Measurements from ENCODE around the gene SMARCD2.

The SMARCD2 gene

DNA sequence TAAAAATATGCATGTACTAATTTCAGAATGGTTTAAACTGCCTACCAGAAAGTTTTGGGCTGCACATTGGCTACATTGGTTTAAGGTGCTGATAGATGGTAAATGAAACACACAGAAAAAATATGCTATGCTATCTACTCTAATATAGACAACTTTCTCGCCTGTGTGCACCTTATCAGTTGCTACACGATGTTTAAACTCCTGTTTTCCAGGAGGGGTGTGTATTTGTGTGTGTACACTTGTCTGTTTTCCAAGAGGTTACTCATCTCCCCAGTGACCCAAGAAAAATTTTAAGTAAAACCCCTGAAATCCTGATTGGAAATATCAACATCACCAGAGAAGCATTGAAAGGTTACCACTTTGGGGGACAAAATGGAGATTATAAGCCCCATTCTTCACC lies 36.9 kb downstream of the SMARCD2 start:
- no peak for TF ChIP-seq RAD21 (IDR thresholded peaks at IDR 0.05; ENCODE audit: low read depth)
- no peak for TF ChIP-seq TAF1 (IDR thresholded peaks at IDR 0.05; ENCODE audit: low read depth)
- TF ChIP-seq, protein P1, sequence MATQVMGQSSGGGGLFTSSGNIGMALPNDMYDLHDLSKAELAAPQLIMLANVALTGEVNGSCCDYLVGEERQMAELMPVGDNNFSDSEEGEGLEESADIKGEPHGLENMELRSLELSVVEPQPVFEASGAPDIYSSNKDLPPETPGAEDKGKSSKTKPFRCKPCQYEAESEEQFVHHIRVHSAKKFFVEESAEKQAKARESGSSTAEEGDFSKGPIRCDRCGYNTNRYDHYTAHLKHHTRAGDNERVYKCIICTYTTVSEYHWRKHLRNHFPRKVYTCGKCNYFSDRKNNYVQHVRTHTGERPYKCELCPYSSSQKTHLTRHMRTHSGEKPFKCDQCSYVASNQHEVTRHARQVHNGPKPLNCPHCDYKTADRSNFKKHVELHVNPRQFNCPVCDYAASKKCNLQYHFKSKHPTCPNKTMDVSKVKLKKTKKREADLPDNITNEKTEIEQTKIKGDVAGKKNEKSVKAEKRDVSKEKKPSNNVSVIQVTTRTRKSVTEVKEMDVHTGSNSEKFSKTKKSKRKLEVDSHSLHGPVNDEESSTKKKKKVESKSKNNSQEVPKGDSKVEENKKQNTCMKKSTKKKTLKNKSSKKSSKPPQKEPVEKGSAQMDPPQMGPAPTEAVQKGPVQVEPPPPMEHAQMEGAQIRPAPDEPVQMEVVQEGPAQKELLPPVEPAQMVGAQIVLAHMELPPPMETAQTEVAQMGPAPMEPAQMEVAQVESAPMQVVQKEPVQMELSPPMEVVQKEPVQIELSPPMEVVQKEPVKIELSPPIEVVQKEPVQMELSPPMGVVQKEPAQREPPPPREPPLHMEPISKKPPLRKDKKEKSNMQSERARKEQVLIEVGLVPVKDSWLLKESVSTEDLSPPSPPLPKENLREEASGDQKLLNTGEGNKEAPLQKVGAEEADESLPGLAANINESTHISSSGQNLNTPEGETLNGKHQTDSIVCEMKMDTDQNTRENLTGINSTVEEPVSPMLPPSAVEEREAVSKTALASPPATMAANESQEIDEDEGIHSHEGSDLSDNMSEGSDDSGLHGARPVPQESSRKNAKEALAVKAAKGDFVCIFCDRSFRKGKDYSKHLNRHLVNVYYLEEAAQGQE (IDR thresholded peaks at IDR 0.05; ENCODE audit: low read depth): no peak
- TF ChIP-seq EP300 (IDR thresholded peaks at IDR 0.05; ENCODE audit: borderline replicate concordance): no peak

DNA sequence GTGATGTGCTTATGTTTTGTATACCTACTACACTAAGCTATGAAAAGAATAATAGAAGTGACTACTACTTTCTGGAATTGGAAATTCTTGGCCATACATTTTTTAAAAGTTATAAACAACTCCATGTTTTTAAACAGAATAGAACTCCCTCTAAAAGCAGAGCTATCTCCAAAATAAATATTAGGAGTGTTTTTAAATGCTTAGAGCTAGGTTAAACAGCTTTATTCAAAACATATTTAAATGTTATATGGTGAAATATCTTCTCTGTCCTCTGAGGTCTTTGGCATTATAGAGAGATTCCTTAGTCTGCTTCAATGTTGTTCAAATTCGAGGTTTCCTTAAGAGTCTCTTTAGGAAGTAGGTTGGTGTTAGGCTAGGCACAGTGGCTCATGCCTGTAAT lies 38.2 kb downstream of the SMARCD2 start:
- TF ChIP-seq NFIC (IDR thresholded peaks at IDR 0.05) (no peak), RAD21 (IDR thresholded peaks at IDR 0.05; ENCODE audit: low read depth) (no peak), TEAD4 (IDR thresholded peaks at IDR 0.05) (no peak), EGR1 (IDR thresholded peaks at IDR 0.05) (no peak), FOXM1 (IDR thresholded peaks at IDR 0.05; ENCODE audit: borderline replicate concordance, low read depth) (no peak), ZBTB7A (IDR thresholded peaks at IDR 0.05; ENCODE audit: low read depth) (no peak), YY1 (IDR thresholded peaks at IDR 0.05; ENCODE audit: low read depth) (no peak), EP300 (IDR thresholded peaks at IDR 0.05; ENCODE audit: borderline replicate concordance) (no peak)
- TF ChIP-seq, protein P1 (IDR thresholded peaks at IDR 0.05; ENCODE audit: low read depth): no peak
- TF ChIP-seq, protein P2, sequence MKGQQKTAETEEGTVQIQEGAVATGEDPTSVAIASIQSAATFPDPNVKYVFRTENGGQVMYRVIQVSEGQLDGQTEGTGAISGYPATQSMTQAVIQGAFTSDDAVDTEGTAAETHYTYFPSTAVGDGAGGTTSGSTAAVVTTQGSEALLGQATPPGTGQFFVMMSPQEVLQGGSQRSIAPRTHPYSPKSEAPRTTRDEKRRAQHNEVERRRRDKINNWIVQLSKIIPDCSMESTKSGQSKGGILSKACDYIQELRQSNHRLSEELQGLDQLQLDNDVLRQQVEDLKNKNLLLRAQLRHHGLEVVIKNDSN (IDR thresholded peaks at IDR 0.05): no peak
- TF ChIP-seq, protein P3, sequence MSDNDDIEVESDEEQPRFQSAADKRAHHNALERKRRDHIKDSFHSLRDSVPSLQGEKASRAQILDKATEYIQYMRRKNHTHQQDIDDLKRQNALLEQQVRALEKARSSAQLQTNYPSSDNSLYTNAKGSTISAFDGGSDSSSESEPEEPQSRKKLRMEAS (IDR thresholded peaks at IDR 0.05): no peak

DNA sequence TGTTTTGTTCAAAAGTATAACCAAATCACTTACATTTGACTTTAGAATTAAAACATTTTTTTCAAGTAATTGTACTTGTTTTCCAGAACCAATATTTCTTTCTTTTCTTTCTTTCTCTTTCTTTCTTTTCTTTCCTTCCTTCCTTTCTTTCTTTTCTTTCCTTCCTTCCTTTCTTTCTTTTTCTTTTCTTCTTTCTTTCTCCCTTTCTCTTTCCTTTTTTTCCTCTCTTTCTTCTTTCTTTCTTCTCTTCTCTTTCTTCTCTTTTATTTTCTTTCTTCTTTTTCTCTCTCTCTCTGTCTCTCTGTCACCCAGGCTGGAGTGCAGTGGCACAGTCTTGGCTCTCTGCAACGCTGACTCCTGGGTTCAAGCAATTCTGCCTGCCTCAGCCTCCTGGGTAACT lies 41.7 kb downstream of the SMARCD2 start:
- TF ChIP-seq, protein P2 (IDR thresholded peaks at IDR 0.05): no peak
- no peak for TF ChIP-seq RAD21 (IDR thresholded peaks at IDR 0.05; ENCODE audit: low read depth)
- TF ChIP-seq YY1 (IDR thresholded peaks at IDR 0.05; ENCODE audit: low read depth): no peak
- no peak for TF ChIP-seq EP300 (IDR thresholded peaks at IDR 0.05; ENCODE audit: borderline replicate concordance)
- TF ChIP-seq EGR1 (IDR thresholded peaks at IDR 0.05): no peak
- TF ChIP-seq TEAD4 (IDR thresholded peaks at IDR 0.05): no peak
- no peak for TF ChIP-seq CEBPB (IDR thresholded peaks at IDR 0.05)
- no peak for TF ChIP-seq NFIC (IDR thresholded peaks at IDR 0.05)
- no peak for TF ChIP-seq TCF12 (IDR thresholded peaks at IDR 0.05; ENCODE audit: low read depth)

DNA sequence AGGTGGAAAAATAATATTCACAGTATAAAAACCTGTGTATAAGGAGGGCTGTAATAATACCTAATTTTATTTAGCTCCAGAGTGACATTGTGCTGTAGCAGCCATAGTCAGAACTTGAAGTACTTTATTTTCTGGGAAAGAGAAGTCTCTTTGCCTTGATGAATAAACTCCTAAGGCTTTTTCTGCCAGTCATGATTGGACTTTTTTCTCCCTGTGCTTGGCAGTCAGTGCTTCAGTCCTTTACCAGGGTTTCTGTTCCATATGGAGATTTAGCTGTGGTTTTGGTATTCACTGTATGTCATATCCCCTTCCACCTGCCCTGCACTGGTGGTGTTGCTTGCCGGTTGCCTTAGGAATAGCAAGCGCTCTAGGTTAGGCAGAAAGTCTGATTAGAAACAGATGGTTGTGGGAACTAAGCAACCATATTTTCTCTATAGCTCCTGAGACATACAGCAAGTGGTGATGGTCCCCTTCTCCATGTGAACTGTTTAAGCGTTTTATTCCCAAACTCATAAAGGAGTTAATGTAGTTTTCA lies 43.8 kb downstream of the SMARCD2 start:
- TF ChIP-seq EP300 (IDR thresholded peaks at IDR 0.05; ENCODE audit: borderline replicate concordance) (no peak), ZBTB7A (IDR thresholded peaks at IDR 0.05; ENCODE audit: low read depth) (no peak), YY1 (IDR thresholded peaks at IDR 0.05; ENCODE audit: low read depth) (no peak), EGR1 (IDR thresholded peaks at IDR 0.05) (no peak), TAF1 (IDR thresholded peaks at IDR 0.05; ENCODE audit: low read depth) (no peak), NFIC (IDR thresholded peaks at IDR 0.05) (no peak), FOXM1 (IDR thresholded peaks at IDR 0.05; ENCODE audit: borderline replicate concordance, low read depth) (no peak), TCF12 (IDR thresholded peaks at IDR 0.05; ENCODE audit: low read depth) (no peak), CREB1 (IDR thresholded peaks at IDR 0.05; ENCODE audit: low read depth) (no peak), TEAD4 (IDR thresholded peaks at IDR 0.05) (no peak), CEBPB (IDR thresholded peaks at IDR 0.05) (no peak), RAD21 (IDR thresholded peaks at IDR 0.05; ENCODE audit: low read depth) (no peak)
- TF ChIP-seq, protein P3 (IDR thresholded peaks at IDR 0.05): no peak
- TF ChIP-seq, protein P1 (IDR thresholded peaks at IDR 0.05; ENCODE audit: low read depth): no peak
- TF ChIP-seq, protein P2 (IDR thresholded peaks at IDR 0.05): no peak

Measured in Ishikawa (cell line).